Panc1 (cell line): ENCODE data around the gene C5orf63.

Source experiments
- POLR2AphosphoS5 ChIP-seq: IDR thresholded peaks from 2 replicates; pipeline ENCODE4 v1.6.1; 2012; ENCODE audit warnings: mild to moderate bottlenecking, low read depth, low read length, moderate library complexity
- SIN3A ChIP-seq: IDR thresholded peaks from 2 replicates; pipeline ENCODE4 v1.6.1; 2012; ENCODE audit warnings: low read depth, mild to moderate bottlenecking, low read length, moderate library complexity, borderline replicate concordance; ENCODE audit not compliant: insufficient read depth
- TCF7L2 ChIP-seq: IDR thresholded peaks from 2 replicates; pipeline ENCODE4 v1.6.1; 2011; ENCODE audit warnings: mild to moderate bottlenecking, low read depth, low read length, inconsistent platforms
- TF ChIP-seq, protein P1 (sequence below): fragments of 450-650 bp; IDR thresholded peaks from 2 replicates; pipeline ENCODE4 v1.5.1; 2017; ENCODE audit warnings: mild to moderate bottlenecking
- TF ChIP-seq, protein P2 (sequence below), 2 experiments: IDR thresholded peaks; 2 replicates each; pipeline ENCODE4 v1.6.1; 2011 to 2012; ENCODE audit warnings: low read depth in 2 of 2, control low read depth in 1 of 2, low read length in 1 of 2, mild to moderate bottlenecking in 1 of 2, moderate library complexity in 1 of 2; ENCODE audit not compliant: insufficient read depth in 1 of 2

DNA sequence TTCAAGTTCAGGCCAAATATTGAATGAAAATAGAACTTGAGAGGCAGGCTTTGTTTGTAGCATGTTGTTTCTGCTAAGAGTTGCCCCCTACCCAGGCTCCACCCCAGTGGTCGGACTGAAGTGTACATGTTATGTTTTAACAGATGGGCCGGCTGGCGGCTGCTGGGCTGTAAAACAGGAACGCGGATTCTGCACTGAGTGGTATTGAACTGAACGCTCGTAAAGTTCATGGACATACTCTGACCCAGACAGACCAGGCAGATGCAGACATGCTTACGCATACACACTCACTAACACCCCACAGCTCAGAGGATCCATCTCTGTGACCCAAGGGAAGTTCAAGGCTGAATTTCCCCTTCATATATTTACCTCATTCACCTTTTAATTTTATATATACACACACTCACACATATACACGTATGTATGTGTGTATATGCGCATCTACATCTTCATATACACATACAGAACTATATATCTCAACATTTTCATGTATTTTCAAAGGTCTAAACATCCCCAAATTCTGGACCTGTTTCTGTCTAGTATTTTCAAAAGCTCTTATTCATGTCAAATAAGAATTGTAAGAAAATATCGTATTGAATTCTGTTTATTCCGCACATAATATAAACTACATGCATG is 44.4 kb downstream of the C5orf63 start:
- TF ChIP-seq, protein P1, sequence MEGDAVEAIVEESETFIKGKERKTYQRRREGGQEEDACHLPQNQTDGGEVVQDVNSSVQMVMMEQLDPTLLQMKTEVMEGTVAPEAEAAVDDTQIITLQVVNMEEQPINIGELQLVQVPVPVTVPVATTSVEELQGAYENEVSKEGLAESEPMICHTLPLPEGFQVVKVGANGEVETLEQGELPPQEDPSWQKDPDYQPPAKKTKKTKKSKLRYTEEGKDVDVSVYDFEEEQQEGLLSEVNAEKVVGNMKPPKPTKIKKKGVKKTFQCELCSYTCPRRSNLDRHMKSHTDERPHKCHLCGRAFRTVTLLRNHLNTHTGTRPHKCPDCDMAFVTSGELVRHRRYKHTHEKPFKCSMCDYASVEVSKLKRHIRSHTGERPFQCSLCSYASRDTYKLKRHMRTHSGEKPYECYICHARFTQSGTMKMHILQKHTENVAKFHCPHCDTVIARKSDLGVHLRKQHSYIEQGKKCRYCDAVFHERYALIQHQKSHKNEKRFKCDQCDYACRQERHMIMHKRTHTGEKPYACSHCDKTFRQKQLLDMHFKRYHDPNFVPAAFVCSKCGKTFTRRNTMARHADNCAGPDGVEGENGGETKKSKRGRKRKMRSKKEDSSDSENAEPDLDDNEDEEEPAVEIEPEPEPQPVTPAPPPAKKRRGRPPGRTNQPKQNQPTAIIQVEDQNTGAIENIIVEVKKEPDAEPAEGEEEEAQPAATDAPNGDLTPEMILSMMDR = no peak
- TF ChIP-seq TCF7L2 (no peak), SIN3A (no peak), POLR2AphosphoS5 (no peak)
- TF ChIP-seq, protein P2, sequence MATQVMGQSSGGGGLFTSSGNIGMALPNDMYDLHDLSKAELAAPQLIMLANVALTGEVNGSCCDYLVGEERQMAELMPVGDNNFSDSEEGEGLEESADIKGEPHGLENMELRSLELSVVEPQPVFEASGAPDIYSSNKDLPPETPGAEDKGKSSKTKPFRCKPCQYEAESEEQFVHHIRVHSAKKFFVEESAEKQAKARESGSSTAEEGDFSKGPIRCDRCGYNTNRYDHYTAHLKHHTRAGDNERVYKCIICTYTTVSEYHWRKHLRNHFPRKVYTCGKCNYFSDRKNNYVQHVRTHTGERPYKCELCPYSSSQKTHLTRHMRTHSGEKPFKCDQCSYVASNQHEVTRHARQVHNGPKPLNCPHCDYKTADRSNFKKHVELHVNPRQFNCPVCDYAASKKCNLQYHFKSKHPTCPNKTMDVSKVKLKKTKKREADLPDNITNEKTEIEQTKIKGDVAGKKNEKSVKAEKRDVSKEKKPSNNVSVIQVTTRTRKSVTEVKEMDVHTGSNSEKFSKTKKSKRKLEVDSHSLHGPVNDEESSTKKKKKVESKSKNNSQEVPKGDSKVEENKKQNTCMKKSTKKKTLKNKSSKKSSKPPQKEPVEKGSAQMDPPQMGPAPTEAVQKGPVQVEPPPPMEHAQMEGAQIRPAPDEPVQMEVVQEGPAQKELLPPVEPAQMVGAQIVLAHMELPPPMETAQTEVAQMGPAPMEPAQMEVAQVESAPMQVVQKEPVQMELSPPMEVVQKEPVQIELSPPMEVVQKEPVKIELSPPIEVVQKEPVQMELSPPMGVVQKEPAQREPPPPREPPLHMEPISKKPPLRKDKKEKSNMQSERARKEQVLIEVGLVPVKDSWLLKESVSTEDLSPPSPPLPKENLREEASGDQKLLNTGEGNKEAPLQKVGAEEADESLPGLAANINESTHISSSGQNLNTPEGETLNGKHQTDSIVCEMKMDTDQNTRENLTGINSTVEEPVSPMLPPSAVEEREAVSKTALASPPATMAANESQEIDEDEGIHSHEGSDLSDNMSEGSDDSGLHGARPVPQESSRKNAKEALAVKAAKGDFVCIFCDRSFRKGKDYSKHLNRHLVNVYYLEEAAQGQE (IDR thresholded peaks at IDR 0.05; ENCODE audit: insufficient read depth in 1 of 2, low read depth in 2 of 2, low read length in 1 of 2) = no peak
